Choroid plexus epithelial cell (primary cell): ENCODE data around the gene MGAT5.

Experiments used
- DNase-seq: peaks from one replicate; pipeline ENCODE4 v3.0.0-alpha.2; 2010; ENCODE audit warnings: low read depth
- H3K4me3 ChIP-seq: 2 replicates; pipeline ENCODE4 v1.5.1; 2011; ENCODE audit warnings: low read depth, mild to moderate bottlenecking, control low read depth, low read length, moderate library complexity
- CTCF ChIP-seq: conservative IDR thresholded peaks from 2 replicates; pipeline ENCODE4 v1.5.1; 2011; ENCODE audit warnings: low read depth, mild to moderate bottlenecking, control low read depth, inconsistent platforms, low read length, moderate library complexity

The MGAT5 gene

GRCh38 chr2:134335601-134336000 is 81.7 kb downstream of the MGAT5 start:
- TF ChIP-seq CTCF: no peak
- H3K4me3 ChIP-seq: no peak overlapping the region
- DNase-seq: no peak

- DNase-seq: no peak
- H3K4me3 ChIP-seq: no peak overlapping the region
- TF ChIP-seq CTCF: no peak
Measured at GRCh38 chr2:134336352-134336751, 82.5 kb downstream of the MGAT5 start.

- TF ChIP-seq CTCF: no peak
- no peak overlapping the region for H3K4me3 ChIP-seq
- DNase-seq: no peak
Measured at GRCh38 chr2:134336921-134337320, 83.0 kb downstream of the MGAT5 start.

GRCh38 chr2:134337631-134338030 is 83.8 kb downstream of the MGAT5 start:
- no peak overlapping the region for H3K4me3 ChIP-seq
- no peak for DNase-seq
- no peak for TF ChIP-seq CTCF

DNA sequence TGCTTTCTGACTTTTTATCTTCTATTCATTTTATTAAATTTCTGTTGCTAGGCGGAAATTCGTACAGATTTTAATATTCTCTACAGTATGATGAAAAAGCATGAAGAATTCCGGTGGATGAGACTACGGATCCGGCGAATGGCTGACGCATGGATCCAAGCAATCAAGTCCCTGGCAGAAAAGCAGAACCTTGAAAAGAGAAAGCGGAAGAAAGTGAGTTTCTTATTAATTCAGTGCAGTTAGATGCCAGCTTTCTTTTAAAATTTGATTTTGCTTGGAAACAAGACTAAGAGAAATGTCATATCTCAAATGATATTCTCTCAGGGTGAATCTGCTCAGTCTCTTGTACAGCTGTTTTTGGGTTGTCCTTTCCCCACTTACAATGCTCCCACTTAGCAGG is 84.3 kb downstream of the MGAT5 start:
- no peak for TF ChIP-seq CTCF
- no peak overlapping the region for H3K4me3 ChIP-seq
- no peak for DNase-seq

DNA sequence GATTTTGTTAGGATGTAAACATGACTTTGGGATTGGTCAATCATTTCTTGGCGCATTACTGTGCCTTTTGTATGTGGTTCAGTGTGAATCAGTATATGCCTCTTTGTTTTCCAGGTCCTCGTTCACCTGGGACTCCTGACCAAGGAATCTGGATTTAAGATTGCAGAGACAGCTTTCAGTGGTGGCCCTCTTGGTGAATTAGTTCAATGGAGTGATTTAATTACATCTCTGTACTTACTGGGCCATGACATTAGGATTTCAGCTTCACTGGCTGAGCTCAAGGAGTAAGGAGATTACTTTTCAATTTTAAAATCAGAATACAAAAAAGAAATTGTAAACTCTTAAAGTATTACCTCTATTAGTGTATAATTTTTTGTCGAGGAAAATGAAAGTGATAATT is 87.6 kb downstream of the MGAT5 start:
- no peak overlapping the region for H3K4me3 ChIP-seq
- no peak for DNase-seq
- TF ChIP-seq CTCF: no peak

DNA sequence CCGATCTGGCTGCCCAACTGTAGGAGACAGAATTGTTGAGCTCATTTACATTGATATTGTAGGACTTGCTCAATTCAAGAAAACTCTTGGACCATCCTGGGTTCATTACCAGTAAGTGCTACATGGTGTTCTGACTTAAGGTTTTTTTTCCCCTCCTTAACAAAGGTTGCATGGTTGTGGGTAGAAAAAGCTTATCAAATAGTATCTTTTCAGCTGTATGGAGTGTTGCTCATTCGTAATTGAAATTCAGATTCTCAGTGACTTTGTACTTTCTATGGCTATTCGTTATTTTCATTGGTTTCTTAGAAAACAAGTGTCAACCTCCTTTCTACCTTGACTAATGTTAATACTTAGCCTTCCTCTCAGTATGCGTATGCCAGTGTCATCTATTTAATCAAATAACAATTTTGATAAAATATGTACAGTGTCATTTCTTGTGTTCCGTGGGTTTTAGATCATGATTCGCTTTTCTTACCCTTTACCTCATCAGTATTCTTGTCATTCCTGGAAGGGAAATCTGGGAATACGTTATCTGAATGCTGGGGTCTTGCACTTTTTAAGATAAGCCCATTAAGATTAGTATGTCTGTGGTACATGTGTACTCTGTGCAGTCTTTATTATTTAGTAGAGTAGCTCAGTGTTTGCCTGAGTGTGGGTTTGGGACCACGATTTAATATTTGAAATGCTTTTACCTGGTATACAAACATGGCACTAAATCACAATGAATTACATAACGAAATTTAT is 91.3 kb downstream of the MGAT5 start:
- DNase-seq: no peak
- H3K4me3 ChIP-seq: no peak overlapping the region
- no peak for TF ChIP-seq CTCF
